Ramos (cell line): ENCODE results near the gene ERICH4.

Experiments used
- in situ Hi-C: fragments of 300-500 bp; cut with MboI; formaldehyde crosslinking; loops from one replicate; pipeline ENCODE4 v1.14.3; 2022; ENCODE audit warnings: low sequenced_read_pairs; ENCODE audit not compliant: unreplicated experiment

Gene ERICH4

GRCh38 chr19:41413947-41414346 is 29.0 kb upstream of the ERICH4 start:
- in situ Hi-C loops = no loop called here

- in situ Hi-C loops = no loop called here
Observed at GRCh38 chr19:41414461-41414860, 28.5 kb upstream of the ERICH4 start.

GRCh38 chr19:41415154-41415571 is 27.8 kb upstream of the ERICH4 start:
- in situ Hi-C loops = no loop called here

GRCh38 chr19:41416194-41416674 is 26.7 kb upstream of the ERICH4 start:
- in situ Hi-C loops = no loop called here

GRCh38 chr19:41420101-41420880 is 22.7 kb upstream of the ERICH4 start:
- in situ Hi-C loops = no loop called here

- in situ Hi-C loops = no loop called here
Observed at GRCh38 chr19:41421314-41421713, 21.6 kb upstream of the ERICH4 start.

GRCh38 chr19:41421973-41422372 is 21.0 kb upstream of the ERICH4 start:
- in situ Hi-C loops = no loop called here

GRCh38 chr19:41422456-41422855 is 20.5 kb upstream of the ERICH4 start:
- in situ Hi-C loops = no loop called here

GRCh38 chr19:41422955-41423354 is 20.0 kb upstream of the ERICH4 start:
- in situ Hi-C loops = no loop called here

GRCh38 chr19:41424335-41425173 is 18.4 kb upstream of the ERICH4 start:
- in situ Hi-C loops = no loop called here

- in situ Hi-C loops = no loop called here
Observed at GRCh38 chr19:41425174-41426115, 17.5 kb upstream of the ERICH4 start.

GRCh38 chr19:41426116-41426841 is 16.7 kb upstream of the ERICH4 start:
- in situ Hi-C loops = no loop called here

GRCh38 chr19:41426952-41427646 is 15.9 kb upstream of the ERICH4 start, which contains the start of gene B3GNT8:
B3GNT8 (minus strand) TSS chr19:41427374; CDS start chr19:41426778, 596 bp downstream.
- in situ Hi-C loops = no loop called here

GRCh38 chr19:41427647-41428480 is 15.1 kb upstream of the ERICH4 start:
- in situ Hi-C loops = no loop called here

- in situ Hi-C loops = no loop called here
Observed at GRCh38 chr19:41428481-41428859, 14.5 kb upstream of the ERICH4 start.

GRCh38 chr19:41430922-41431321 is 12.0 kb upstream of the ERICH4 start:
- in situ Hi-C loops = no loop called here

- in situ Hi-C loops = no loop called here
Observed at GRCh38 chr19:41431426-41432386, 11.2 kb upstream of the ERICH4 start.
